ENCODE measurements around the gene RUNX1.
"Not testable (repeated sequence)": the region's sequence is repeated elsewhere in the genome, so short reads cannot be mapped to it uniquely, and the experiment has no call there.

RUNX1 gene

GRCh38 chr21:34805157-34805556, 243.9 kb downstream of the RUNX1 start:
- DNase-seq (ENCODE audit: low spot score), result no peak

- not testable (repeated sequence) for DNase-seq (ENCODE audit: low spot score)
Observed at GRCh38 chr21:34804584-34804983, 244.5 kb downstream of the RUNX1 start.

DNA sequence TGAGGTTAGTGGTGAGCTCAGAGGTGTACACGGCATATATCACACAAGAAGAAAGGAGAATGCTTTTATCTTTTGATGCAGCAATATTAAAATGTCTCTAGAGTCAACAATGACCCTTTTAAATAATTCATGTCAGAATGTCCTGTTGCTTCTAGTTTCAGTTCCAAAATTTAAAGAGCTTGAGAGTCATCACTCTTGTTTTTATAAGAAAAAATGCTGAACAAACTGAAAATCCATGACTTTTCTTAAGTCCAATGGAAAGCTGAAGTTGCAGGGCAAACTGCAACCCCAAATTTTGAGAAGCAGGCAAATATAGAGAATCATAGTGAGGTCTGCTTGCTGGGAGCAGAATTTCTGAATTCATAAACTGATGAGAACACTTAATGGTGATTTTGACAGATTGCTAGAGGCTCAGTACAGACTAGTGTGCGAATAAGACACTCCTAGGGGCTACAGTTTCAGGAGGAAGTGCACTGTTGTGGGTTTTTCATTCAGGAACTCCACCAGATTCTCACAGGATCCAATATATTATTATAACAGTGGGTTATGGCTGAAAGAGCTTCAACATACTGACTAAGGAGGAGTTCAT, 245.2 kb downstream of the RUNX1 start:
- DNase-seq (ENCODE audit: low spot score), result no peak

DNA sequence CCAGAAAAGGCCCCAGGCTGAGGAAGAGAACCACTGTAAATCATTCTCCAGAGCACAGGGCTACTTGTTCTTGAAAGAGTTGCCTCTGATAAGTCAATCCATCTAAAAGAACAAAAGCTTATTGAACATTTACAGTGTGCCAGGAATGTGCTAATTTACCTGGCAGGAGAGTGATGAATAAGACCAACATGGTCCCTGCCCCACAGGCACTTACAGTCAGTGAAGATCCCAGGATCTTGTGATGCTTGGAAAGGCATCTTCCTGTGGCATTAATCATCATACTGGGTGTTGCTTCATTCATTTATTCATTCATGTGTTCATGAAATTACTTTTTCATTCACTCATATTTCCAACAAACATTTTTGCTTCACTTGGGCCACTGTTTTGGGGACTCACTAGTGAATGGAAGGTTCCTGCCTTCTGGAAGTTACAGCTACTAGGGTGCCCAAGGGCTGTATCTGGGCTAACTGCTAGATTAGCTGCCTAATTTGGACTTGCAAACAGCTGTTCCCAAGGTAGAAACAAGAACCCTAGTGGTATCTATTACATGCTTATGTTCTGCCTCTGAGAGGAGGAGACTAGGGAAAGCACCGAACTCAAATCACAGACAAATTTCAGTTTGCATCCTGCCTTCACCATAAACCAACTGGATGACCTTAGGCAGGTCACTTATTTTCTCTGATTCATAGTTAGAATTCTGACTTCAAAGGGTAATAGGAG, 246.8 kb downstream of the RUNX1 start:
- DNase-seq (ENCODE audit: low spot score), result no peak

- no peak for DNase-seq (ENCODE audit: low spot score)
Observed at GRCh38 chr21:34801519-34802132, 247.5 kb downstream of the RUNX1 start.

DNA sequence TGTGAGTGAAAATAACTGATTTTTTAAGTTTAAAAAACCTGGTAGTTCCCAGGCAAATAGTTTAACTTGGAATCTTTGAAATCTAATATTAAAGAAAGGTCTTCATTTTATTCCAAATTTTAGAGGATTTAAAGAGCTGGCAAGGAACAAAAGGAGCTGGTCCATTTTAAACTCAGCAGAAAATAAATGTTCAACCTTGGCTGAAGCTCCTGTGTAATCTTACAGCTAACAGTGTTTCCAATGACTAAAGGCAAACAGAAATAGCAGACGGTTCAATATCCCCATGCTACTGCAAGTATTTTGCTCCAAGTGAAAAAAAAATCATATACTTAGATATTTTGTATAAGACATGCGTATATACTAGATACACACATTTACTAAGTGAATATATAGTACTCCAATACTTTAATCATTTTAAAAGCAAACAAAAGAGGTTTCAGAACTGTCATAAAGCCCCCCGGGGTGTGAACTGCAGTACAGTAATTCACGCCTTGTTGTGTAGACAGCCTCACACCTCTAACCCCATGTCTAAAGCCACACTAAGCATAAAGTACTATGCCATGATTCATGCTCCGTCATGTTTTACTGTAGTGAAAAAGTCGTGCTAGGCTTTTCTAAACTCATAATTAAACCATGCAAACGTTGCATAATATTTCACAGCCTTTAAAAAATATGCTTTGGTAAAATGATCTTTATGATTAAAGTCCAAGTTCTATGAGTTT, 248.1 kb downstream of the RUNX1 start:
- DNase-seq (ENCODE audit: low spot score), result no peak

DNA sequence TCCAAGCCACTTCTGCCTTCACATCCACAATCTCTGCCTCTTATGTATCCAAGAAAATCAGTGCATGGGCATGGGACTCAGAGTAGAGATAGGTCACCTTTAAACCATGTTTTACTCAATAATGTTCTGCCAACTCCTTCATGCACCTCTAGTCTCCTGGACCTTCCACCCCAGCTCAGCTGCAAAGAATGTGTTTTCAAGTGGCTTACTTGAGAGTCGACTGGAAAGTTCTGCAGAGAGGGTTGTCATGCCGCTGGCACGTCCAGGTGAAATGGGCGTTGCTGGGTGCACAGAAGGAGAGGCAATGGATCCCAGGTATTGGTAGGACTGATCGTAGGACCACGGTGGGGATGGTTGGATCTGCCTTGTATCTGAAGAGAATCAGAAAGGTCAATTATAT, 250.0 kb downstream of the RUNX1 start:
- no peak for DNase-seq (ENCODE audit: low spot score)

GRCh38 chr21:34797921-34798535, 251.1 kb downstream of the RUNX1 start:
- no peak for DNase-seq (ENCODE audit: low spot score)

- DNase-seq (ENCODE audit: low spot score), result no peak
Observed at GRCh38 chr21:34797201-34797525, 251.9 kb downstream of the RUNX1 start.

DNA sequence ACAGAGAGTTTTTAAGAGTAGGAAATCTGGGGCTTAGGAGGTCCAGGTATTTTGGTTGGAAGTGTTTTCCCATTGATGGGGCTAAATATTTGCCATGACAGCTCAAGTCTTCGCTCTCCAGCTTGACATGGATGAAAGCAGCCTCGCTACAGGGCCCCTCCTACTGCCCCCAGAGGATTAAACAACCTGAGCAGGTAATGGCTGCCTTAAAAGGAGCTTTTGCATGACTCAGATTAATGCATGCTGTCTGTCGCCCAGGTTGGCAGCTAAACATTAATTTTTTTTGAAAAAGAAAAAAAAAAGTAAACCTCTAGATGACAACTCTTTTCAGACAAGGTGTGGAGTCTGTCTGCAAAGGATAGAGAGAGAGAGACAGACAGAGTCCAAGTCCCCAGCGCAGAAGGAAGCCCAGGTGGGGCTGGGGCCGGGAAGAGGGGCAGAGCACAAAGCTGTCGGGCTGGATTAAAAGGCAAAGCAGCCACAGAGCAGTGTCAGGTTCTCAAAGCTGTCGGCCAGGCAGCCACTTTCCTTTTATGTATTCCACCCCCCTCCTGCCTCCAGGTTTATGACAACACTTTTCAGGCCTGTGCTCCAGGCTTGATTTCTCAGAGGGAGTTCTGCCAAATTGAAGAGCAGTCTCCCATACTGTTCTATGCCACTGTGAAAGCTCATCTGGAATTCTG, 252.4 kb downstream of the RUNX1 start:
- no peak for DNase-seq (ENCODE audit: low spot score)

GRCh38 chr21:34795548-34796180, 253.4 kb downstream of the RUNX1 start:
- DNase-seq (ENCODE audit: low spot score), result peak; percentile 21

DNA sequence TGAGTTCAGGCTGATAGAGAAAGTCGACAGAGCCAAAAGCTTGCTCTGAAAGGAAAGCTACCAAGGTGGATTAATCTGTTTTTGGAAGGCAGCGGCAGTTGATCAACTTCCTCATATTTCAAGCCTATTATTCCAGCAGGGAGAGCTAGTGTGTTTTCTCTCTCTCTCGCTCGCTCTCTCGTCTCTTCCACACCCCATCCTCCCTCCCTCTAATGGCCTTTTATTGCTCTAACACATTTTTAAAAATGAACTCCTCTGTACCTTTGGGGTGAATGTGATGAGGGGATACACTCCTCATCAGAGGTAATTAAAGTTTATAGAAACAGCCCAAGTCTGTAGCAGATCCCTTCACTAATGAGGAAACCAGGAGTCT, 253.9 kb downstream of the RUNX1 start:
- DNase-seq (ENCODE audit: low spot score), result no peak

DNA sequence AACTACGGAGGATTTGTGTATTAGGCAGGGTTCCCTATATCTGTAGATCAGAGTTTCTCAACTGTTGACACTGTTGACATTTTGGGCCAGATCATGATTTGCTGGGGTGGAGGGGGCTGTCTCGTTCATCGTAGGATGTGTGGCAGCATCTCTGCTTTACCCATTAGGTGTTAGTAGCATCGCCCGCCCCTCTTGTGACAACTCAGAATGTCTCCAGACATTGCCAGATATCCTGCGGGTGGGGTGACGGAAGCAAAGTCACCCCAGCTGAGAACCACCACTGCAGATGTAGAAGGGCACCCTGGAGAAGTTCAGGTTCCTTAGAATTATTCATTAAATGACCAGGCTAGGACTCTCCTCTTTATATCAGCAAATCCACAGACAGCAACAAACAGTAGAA, 254.4 kb downstream of the RUNX1 start:
- DNase-seq (ENCODE audit: low spot score), result no peak

DNA sequence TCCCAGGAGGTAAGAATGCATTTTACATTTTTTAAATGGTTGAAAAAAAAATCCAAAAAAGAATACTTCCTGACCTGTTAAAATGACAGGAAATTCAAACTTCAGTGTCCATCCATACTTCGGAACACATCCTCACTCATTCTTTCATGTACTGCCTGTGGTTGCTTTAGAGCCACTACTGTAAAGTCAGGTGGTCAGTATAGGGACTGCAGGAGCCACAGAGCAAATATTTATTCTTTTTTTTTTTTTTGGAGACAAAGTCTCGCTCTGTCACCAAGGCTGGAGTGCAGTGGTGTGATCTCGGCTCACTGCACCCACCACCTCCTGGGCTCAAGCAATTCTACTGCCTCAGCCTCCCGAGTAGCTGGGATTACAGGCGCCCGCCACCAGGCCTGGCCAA, 255.6 kb downstream of the RUNX1 start:
- DNase-seq (ENCODE audit: low spot score), result no peak

GRCh38 chr21:34792504-34793089, 256.5 kb downstream of the RUNX1 start:
- DNase-seq (ENCODE audit: low spot score), result no peak

GRCh38 chr21:34791776-34792503, 257.2 kb downstream of the RUNX1 start:
- no peak for DNase-seq (ENCODE audit: low spot score)

- DNase-seq (ENCODE audit: low spot score), result no peak
Observed at GRCh38 chr21:34790834-34791233, 258.3 kb downstream of the RUNX1 start.

GRCh38 chr21:34790341-34790740, 258.8 kb downstream of the RUNX1 start:
- DNase-seq (ENCODE audit: low spot score), result no peak

DNA sequence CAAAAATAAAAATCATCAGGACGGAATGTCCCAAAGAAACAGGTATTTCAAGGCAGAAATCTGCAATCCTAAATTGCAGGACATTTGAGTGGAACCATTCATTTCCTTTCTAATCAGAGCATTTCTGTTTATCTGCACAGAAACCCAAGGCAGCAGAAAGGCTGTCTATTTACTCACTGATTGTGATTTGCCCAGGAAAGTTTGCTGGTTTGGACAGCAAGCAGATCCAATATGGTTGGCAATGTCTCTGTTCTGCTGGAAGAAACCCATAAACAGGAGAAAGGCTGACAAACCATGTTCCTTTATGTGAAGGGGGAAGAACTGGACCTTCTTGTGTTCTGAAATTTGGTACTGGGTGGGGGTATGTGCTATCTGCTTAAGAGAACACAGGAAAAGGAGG, 260.2 kb downstream of the RUNX1 start:
- DNase-seq (ENCODE audit: low spot score), result no peak

- DNase-seq (ENCODE audit: low spot score), result no peak
Observed at GRCh38 chr21:34783815-34784214, 265.3 kb downstream of the RUNX1 start.

Data from kidney capillary endothelial cell (primary cell).